Gastroesophageal sphincter (tissue), 3 donors: ENCODE measurements around the gene UTP11.

Experiments
- CTCF ChIP-seq, 4 experiments: fragments of 200-600 bp in 2 of 4; fragments of 450-650 bp in 2 of 4; sonication (generic) in 1 of 4; IDR thresholded peaks; one replicate each; pipeline ENCODE4 v1.5.1; 2017 to 2019; ENCODE audit warnings: antibody characterized with exemption in 4 of 4, mild to moderate bottlenecking in 2 of 4, moderate library complexity in 2 of 4
- POLR2A ChIP-seq, 2 donors: fragments of 450-650 bp; IDR thresholded peaks; one replicate each; pipeline ENCODE4 v1.6.1; 2017; ENCODE audit warnings: antibody characterized with exemption in 2 of 2, mild to moderate bottlenecking in 2 of 2, moderate library complexity in 1 of 2
- POLR2AphosphoS5 ChIP-seq: sonication (generic); formaldehyde crosslinking; IDR thresholded peaks from one replicate; pipeline ENCODE4 v1.6.1; 2017; ENCODE audit warnings: antibody characterized with exemption

GRCh38 chr1:38043036-38043747, 30.7 kb downstream of the UTP11 start:
- TF ChIP-seq CTCF (IDR thresholded peaks at IDR 0.05) (no peak), POLR2AphosphoS5 (no peak), POLR2A (IDR thresholded peaks at IDR 0.05) (no peak)
